ENCODE measurements around the gene PTTG1IP.
A peak's percentile ranks its signal among the peaks of the same experiment; 100 is the strongest.
"Not testable (repeated sequence)": the region's sequence is repeated elsewhere in the genome, so short reads cannot be mapped to it uniquely, and the experiment has no call there.

PTTG1IP gene

DNA sequence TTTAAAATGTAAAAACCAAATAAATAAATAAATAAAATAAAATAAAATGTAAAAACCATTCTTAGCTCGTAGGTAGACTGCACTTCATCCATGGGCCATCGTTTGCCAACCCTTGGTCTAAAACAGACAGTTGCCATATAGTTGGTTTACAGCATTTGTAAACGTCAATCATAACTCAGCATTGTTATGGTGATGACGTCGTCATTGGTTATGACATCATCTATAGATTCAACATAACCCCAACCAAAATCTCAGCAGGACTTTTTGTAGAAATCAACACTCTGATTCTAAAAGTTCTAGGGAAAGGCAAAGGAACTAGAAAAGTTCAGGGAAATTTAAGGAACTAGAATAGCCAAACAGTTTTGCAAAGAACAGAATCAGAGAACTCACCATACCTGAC lies 39.8 kb downstream of the PTTG1IP start:
- DNase-seq (ENCODE audit: insufficient read length, low spot score) (no peak), FAIRE-seq (no peak)

DNA sequence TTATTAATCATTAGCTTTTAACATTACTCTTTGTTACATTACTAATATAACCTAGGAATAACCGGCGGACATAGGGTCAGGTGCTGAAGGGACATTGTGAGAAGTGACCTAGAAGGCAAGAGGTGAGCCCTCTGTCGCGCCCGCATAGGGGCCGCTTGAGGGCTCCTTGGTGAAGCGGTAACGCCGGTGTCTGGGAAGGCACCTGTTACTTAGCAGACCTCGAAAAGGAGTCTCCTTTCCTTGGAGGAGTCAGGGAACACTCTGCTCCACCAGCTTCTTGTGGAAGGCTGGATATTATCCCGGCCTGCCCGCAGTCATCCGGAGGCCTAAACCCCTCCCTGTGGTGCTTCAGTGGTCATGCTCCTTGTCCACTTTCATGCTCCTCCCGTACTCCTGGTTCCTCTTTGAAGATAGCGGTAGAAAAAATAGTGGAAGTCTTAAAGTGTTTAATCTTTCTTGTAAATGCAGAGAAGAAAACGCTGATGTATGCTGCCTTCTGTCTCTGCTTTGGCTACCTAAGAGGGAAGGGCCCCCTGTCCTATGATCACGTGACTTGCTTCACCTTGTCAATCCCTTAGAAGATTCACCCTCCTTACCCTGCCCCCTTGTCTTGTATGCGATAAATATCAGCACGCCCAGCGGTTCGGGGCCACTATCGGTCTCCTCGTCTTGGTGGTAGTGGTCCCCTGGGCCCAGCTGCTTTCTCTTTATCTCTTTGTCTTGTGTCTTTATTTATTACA lies 40.8 kb downstream of the PTTG1IP start:
- not testable (repeated sequence) for FAIRE-seq

GRCh38 chr21:44831227-44831860 lies 42.1 kb downstream of the PTTG1IP start:
- FAIRE-seq, result no peak
- no peak for DNase-seq (ENCODE audit: insufficient read length, low spot score)

More for the DNA sequence above, 40.8 kb downstream of the PTTG1IP start:
- not testable (repeated sequence) for DNase-seq (ENCODE audit: insufficient read length, low spot score)

GRCh38 chr21:44829507-44830092 lies 43.9 kb downstream of the PTTG1IP start:
- FAIRE-seq, result no peak
- no peak for DNase-seq (ENCODE audit: insufficient read length, low spot score)

GRCh38 chr21:44828362-44829056 lies 45.0 kb downstream of the PTTG1IP start:
- DNase-seq (ENCODE audit: insufficient read length, low spot score), result no peak
- no peak for FAIRE-seq

GRCh38 chr21:44823179-44823660 lies 50.3 kb downstream of the PTTG1IP start:
- no peak for DNase-seq (ENCODE audit: insufficient read length, low spot score)
- FAIRE-seq, result no peak

- DNase-seq (ENCODE audit: insufficient read length, low spot score) (no peak), FAIRE-seq (no peak)
These were observed 50.9 kb downstream of the PTTG1IP start for GRCh38 chr21:44822484-44823178.

GRCh38 chr21:44820851-44821250 lies 52.6 kb downstream of the PTTG1IP start:
- FAIRE-seq (no peak), DNase-seq (ENCODE audit: insufficient read length, low spot score) (no peak)

DNA sequence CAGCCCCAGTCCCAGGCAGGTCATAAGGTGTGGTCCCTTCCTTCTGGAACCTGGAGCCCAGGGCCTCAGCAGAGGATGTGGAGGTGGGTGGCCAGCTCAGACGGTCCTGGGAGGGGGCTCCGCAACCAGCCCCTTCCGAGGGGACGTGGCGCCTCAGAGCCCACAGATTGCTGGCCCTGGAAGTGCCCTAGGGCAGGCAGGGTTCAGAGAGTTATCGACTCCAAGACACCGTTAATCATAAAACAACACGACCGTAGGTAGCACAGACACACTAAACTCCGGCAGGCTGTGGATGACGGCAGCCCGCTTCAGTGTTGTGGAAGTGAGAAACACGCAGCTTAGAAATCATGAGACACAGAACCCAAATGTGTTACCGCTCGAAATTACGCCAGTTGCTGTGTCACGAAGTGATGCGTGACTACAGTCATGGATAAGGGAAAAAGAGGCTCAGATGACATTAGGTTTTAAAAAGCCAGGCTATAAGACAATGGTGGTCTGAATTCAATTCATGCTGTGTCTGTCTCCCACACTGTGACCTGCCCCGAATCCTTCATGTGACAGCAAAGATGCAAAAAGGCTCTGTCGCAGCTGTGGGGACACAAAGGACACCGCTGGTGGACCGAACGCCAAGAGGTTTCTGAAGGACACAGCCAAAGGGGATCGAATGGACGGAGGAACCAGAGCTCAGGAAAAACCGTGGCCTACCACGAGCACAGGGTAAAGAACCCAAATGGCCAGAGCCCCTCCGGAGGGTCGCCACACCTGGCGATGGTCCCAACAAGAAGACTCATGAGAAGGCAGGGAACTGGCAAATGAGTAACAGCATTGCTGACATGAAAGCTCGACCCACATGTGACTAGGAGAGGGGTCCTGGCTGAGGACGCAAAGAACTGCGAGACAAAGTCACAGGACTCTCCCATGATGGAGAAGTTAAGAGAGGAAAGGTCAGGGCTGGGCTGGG lies 53.9 kb downstream of the PTTG1IP start:
- no peak for DNase-seq (ENCODE audit: insufficient read length, low spot score)

GRCh38 chr21:44818640-44819011 lies 54.9 kb downstream of the PTTG1IP start:
- FAIRE-seq (no peak), DNase-seq (ENCODE audit: insufficient read length, low spot score) (no peak)

More for the DNA sequence above, 53.9 kb downstream of the PTTG1IP start:
- FAIRE-seq, result no peak

DNA sequence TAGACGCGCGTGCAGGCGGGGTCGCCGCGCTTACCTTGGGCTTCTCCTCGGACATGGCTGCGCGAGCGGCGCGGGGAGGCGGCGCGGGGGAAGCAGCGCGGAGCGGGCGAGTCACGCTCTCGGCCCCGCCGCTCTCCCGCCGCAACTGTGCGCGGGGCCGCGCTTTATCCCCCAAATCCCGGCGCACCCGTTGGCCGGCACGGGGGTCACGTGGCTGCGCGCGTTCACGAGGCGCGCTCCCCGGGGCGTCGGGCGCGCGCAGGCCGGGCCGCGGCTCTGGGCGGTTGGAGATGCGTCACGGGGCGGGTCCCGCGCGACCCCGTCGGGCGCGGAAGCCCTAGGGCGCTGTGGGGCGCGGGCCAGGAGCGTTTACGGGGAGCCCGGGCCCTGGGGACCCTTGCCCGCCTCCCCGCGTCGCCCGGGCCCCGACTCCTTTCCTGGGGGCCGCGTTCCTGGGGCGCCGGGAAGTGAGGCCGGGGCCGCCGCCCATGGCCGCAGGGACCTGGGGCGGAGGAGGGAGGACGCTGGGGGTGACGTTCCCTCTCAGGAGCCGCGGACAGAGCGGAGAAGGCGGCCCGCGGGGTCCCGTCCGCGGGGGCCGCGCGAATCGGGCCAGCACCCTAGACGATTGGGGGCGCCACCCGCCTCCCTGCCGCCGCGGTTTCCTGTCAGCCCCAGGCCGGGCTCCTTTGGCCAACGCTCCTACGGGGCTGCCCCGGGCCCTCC lies 55.4 kb downstream of the PTTG1IP start, which contains the start of gene SUMO3:
TSS of gene SUMO3 (minus strand) at position 149 of the 726 bp plus-strand sequence. CDS start at position 55, 94 bp downstream.
- no peak for FAIRE-seq

DNA sequence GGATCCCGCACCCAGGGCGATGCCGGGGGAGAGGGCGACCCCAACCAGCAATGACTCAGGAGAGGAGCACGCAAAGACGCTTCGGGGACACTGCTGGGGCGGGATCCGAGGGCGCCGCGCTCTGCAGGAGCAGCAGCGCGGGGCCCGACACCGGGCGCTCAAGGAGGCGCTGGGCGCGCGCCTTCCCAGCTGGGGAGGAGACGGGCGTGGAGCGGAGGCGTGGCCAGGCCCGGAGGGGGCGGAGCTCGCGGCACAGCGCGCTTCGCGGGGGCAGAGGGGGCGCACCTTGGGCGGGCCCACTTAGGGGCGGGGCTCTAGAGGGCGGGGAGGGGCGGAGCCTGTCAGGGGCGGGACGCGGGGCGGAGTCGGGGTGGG lies 56.0 kb downstream of the PTTG1IP start:
- FAIRE-seq (peak; percentile 95), DNase-seq (ENCODE audit: insufficient read length, low spot score) (peak; percentile 78)

More for the DNA sequence above, 55.4 kb downstream of the PTTG1IP start, which contains the start of gene SUMO3:
- DNase-seq (ENCODE audit: insufficient read length, low spot score), result peak; percentile 83

GRCh38 chr21:44816761-44817505 lies 56.6 kb downstream of the PTTG1IP start:
- no peak for FAIRE-seq

GRCh38 chr21:44815852-44816628 lies 57.5 kb downstream of the PTTG1IP start:
- no peak for DNase-seq (ENCODE audit: insufficient read length, low spot score)
- FAIRE-seq, result no peak

More at GRCh38 chr21:44816761-44817505, 56.6 kb downstream of the PTTG1IP start:
- no peak for DNase-seq (ENCODE audit: insufficient read length, low spot score)

- no peak for DNase-seq (ENCODE audit: insufficient read length, low spot score)
- FAIRE-seq, result no peak
These were observed 58.3 kb downstream of the PTTG1IP start for GRCh38 chr21:44815225-44815624.

DNA sequence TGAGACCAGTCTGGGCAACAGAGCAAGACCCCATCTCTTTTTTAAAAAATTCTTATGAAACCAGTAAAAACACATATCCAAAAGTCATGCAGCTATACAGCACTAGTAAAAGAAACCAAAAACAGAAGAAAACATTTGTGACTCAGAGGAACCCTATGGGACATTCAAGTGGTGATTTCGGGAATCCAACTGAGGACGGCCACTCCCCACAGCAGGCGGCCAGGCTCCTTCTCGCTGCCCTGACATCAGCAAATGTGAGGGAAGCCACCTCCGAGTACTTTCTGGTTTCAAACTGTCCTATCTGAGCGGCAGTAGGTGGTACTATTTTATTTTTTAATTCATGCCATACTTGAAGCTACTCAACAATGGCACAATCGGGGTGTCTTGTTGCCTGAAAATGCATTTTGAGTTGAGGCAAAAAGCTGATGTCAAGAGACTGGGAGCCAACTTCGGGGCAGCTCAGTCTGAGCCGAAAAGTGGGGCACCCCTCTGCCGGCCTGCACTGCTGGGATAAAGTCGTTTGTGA lies 58.9 kb downstream of the PTTG1IP start:
- no peak for DNase-seq (ENCODE audit: insufficient read length, low spot score)
- no peak for FAIRE-seq

GRCh38 chr21:44813727-44814126 lies 59.8 kb downstream of the PTTG1IP start:
- no peak for FAIRE-seq
- no peak for DNase-seq (ENCODE audit: insufficient read length, low spot score)
